Fibroblast of lung (primary cell): ENCODE data around the gene WWP2. TPM values are rescaled to one million over a fixed set of nuclear protein-coding genes. Genes with fewer than 3 reads are reported as not detected.
A peak's percentile ranks its signal among the peaks of the same experiment; 100 is the strongest.
"Not testable (repeated sequence)": the region's sequence is repeated elsewhere in the genome, so short reads cannot be mapped to it uniquely, and the experiment has no call there.

Experiments used
- DNase-seq, 2 donors: peaks; one replicate each; pipeline versions ENCODE4 v3.0.0 to v3.0.0-alpha.2; 2010; ENCODE audit warnings: low read depth in 2 of 2
- H2AFZ ChIP-seq: 2 replicates; pipeline ENCODE4 v1.5.1; 2012; ENCODE audit warnings: low read length, control low read depth, inconsistent platforms
- H3K27ac ChIP-seq: 2 replicates; pipeline ENCODE4 v1.5.1; 2011; ENCODE audit warnings: low read length, control low read depth; ENCODE audit not compliant: insufficient read depth
- H3K27me3 ChIP-seq: 2 replicates; pipeline ENCODE4 v1.5.1; 2011; ENCODE audit warnings: mild to moderate bottlenecking, low read length; ENCODE audit not compliant: control insufficient read depth, insufficient read depth
- H3K36me3 ChIP-seq: 2 replicates; pipeline ENCODE4 v1.5.1; 2011; ENCODE audit warnings: low read length; ENCODE audit not compliant: control insufficient read depth, insufficient read depth
- H3K4me1 ChIP-seq: 2 replicates; pipeline ENCODE4 v1.5.1; 2011; ENCODE audit warnings: low read length; ENCODE audit not compliant: control insufficient read depth, insufficient read depth; ENCODE audit errors: extremely low read depth
- H3K4me2 ChIP-seq: 2 replicates; pipeline ENCODE4 v1.5.1; 2011; ENCODE audit warnings: low read length, control low read depth; ENCODE audit not compliant: insufficient read depth; ENCODE audit errors: extremely low read depth
- H3K4me3 ChIP-seq, 4 experiments: fragments of 200-600 bp in 1 of 4; sonication (generic) in 1 of 4; replicated peaks in 1 of 4; 2 replicates each; pipeline ENCODE4 v1.5.1; 2011 to 2016; ENCODE audit warnings: low read length in 4 of 4, low read depth in 3 of 4, mild to moderate bottlenecking in 3 of 4, control low read depth in 2 of 4, inconsistent platforms in 1 of 4, mixed read lengths in 1 of 4; ENCODE audit not compliant: insufficient read depth in 1 of 4; ENCODE audit errors: control extremely low read depth in 1 of 4
- H3K79me2 ChIP-seq: 2 replicates; pipeline ENCODE4 v1.5.1; 2012; ENCODE audit warnings: mild to moderate bottlenecking, low read length, inconsistent platforms; ENCODE audit not compliant: control insufficient read depth, insufficient read depth
- H3K9ac ChIP-seq: 2 replicates; pipeline ENCODE4 v1.5.1; 2011; ENCODE audit warnings: mild to moderate bottlenecking, low read length, control low read depth; ENCODE audit not compliant: insufficient read depth
- H3K9me3 ChIP-seq: 2 replicates; pipeline ENCODE4 v1.5.1; 2012; ENCODE audit warnings: low read depth, low read length; ENCODE audit not compliant: control insufficient read depth, insufficient read depth
- H4K20me1 ChIP-seq: 2 replicates; pipeline ENCODE4 v1.5.1; 2011; ENCODE audit warnings: low read length; ENCODE audit not compliant: control insufficient read depth, insufficient read depth; ENCODE audit errors: extremely low read depth
- EZH2 ChIP-seq: IDR thresholded peaks from 2 replicates; pipeline ENCODE4 v1.5.1; 2012; ENCODE audit warnings: low read length, control low read depth, mild to moderate bottlenecking; ENCODE audit errors: missing control alignments
- polyA plus RNA-seq, 2 donors: library from polyadenylated mRNA; depleted of rRNA in 1 of 2; stranded (reverse) in 1 of 2; unstranded in 1 of 2; fragments of >200 nt; gene quantifications; 2 replicates each; pipeline ENCODE4 v1.2.1, GENCODE V29; 2011 to 2012; ENCODE audit warnings: missing spikeins in 1 of 2
- total RNA-seq: library from RNA; depleted of rRNA; stranded (reverse); fragments of >200 nt; gene quantifications from 2 replicates; pipeline ENCODE4 v1.2.1, GENCODE V29; 2014
- TF ChIP-seq, protein P1 (sequence below), 2 donors: IDR thresholded peaks in 1 of 2; conservative IDR thresholded peaks in 1 of 2; 1 replicate in 1 of 2; 2 replicates in 1 of 2; pipeline ENCODE4 v1.5.1; 2011 to 2012; ENCODE audit warnings: low read length in 2 of 2, control low read depth in 1 of 2, inconsistent platforms in 1 of 2, low read depth in 1 of 2, mild to moderate bottlenecking in 1 of 2

Gene WWP2
- total and polyA plus RNA-seq, 2 donors (not counting 1 experiment from before 2014, with no cell fraction given): 16.3 to 28.5 TPM

DNA sequence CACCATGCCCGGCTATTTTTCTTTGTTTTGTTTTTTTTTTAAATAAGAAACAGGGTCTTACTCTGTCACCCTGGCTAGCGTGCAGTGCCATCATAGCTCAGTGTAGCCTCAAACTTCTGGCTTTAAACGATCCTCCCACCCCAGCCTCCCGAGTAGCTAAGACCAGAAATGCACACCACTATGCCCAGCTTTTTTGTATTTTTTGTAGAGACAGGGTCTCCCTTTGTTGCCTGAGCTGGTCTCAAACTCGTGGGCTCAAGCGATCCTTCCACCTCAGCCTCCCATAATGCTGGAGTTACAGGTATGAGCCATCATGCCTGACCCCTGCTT is 59.7 kb downstream of the WWP2 start:
- no peaks in the 10 kb centered on the region for H3K36me3 ChIP-seq
- no peak for TF ChIP-seq EZH2
- TF ChIP-seq, protein P1, sequence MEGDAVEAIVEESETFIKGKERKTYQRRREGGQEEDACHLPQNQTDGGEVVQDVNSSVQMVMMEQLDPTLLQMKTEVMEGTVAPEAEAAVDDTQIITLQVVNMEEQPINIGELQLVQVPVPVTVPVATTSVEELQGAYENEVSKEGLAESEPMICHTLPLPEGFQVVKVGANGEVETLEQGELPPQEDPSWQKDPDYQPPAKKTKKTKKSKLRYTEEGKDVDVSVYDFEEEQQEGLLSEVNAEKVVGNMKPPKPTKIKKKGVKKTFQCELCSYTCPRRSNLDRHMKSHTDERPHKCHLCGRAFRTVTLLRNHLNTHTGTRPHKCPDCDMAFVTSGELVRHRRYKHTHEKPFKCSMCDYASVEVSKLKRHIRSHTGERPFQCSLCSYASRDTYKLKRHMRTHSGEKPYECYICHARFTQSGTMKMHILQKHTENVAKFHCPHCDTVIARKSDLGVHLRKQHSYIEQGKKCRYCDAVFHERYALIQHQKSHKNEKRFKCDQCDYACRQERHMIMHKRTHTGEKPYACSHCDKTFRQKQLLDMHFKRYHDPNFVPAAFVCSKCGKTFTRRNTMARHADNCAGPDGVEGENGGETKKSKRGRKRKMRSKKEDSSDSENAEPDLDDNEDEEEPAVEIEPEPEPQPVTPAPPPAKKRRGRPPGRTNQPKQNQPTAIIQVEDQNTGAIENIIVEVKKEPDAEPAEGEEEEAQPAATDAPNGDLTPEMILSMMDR (conservative IDR thresholded peaks at IDR 0.05 in 1 of 2, IDR thresholded peaks at IDR 0.05 in 1 of 2; ENCODE audit: low read depth in 1 of 2, low read length in 2 of 2): no peak

DNA sequence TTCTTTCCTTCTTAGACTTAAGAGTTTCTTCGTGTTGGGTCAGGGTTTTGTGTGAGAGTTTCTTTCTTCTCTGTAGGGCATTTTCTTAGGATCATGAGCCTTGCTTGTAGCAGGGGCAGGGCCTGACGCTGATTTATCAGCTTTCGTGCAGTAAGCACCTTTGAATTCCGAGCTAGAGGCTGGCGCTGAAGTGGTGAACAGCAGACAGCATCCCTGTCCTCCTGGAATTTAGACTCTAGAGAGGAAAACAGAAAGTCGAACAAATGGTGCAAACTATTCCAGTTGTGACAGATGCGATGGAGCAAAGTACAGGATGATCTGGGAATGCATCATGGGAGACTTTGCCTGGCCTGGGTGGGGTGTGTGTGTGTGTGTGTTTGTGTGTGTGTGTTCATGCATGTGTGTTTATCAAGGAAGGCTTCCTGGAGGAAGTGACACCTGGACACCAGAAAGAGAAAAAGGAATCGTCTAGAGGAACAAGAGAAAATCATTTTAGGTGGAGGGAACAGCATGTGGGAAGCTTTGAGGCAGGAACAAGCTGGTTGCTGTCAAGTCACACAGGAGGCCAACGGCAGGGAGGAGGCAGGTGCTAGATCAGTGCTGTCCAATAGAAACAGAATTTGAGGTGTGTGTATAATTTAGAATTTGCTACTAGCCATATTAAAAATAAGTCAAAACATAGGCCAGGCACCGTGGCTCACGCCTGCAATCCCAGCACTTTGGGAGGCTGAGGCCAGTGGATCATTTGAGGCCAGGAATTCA is 60.2 kb downstream of the WWP2 start:
- no peak for DNase-seq
- H3K27ac ChIP-seq: no peak overlapping the region
- H3K36me3 ChIP-seq: no peaks in the 10 kb centered on the region
- H3K9ac ChIP-seq: no peak overlapping the region
- H4K20me1 ChIP-seq: no peaks in the 10 kb centered on the region
- no peaks in the 10 kb centered on the region for H3K79me2 ChIP-seq
- no peak for TF ChIP-seq EZH2
- TF ChIP-seq, protein P1 (conservative IDR thresholded peaks at IDR 0.05 in 1 of 2, IDR thresholded peaks at IDR 0.05 in 1 of 2; ENCODE audit: low read depth in 1 of 2, low read length in 2 of 2): no peak
- no peaks in the 10 kb centered on the region for H3K4me1 ChIP-seq
- H3K4me3 ChIP-seq: no peak overlapping the region
- H3K4me2 ChIP-seq: no peak overlapping the region
- H2AFZ ChIP-seq: no peak overlapping the region
- H3K9me3 ChIP-seq: no peaks in the 10 kb centered on the region
- H3K27me3 ChIP-seq: no peaks in the 10 kb centered on the region

More for the DNA sequence above, 59.7 kb downstream of the WWP2 start:
- Histone ChIP-seq H3K4me2 (no peak overlapping the region), H2AFZ (no peak overlapping the region), H3K4me3 (no peak overlapping the region), H4K20me1 (no peaks in the 10 kb centered on the region), H3K9me3 (no peaks in the 10 kb centered on the region), H3K27ac (no peak overlapping the region), H3K9ac (no peak overlapping the region), H3K79me2 (no peaks in the 10 kb centered on the region), H3K4me1 (no peaks in the 10 kb centered on the region), H3K27me3 (no peaks in the 10 kb centered on the region)
- no peak for DNase-seq

DNA sequence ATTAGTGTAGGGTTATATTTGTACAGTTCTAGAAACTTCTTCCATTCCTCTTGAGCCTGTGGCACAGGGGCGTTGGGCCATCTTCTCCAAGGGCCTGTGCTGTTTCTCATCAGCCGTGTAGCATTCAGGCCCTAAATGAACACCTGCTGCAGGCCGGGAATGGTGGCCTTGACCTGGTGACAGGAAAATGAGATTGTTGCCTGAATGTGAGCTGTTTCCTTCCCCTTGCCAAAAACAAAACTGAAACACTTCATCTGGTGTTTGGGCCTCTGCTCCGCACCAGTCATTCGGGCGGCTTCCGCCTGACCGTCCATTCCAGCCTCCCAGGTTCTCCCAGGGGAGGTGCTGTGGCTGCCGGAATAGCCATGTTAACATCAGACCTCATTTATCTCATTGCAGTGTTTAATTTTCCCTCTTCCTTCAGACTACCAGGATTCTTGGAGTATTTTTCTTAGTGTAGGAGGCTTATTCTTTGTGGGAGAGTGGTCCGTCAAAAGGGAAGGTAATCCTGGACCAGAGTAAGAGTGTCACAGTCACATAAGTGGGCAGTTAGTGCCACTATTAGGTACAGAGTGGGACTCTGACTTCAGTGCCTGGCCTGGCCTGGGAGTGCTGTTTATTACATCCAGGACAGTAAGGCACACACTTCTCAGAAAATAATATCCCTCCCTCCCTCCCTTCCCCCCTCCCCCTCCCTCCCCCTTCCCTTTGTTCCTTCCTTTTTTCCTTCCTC is 61.9 kb downstream of the WWP2 start:
- TF ChIP-seq, protein P1 (conservative IDR thresholded peaks at IDR 0.05 in 1 of 2, IDR thresholded peaks at IDR 0.05 in 1 of 2; ENCODE audit: low read depth in 1 of 2, low read length in 2 of 2): no peak
- TF ChIP-seq EZH2: no peak
- Histone ChIP-seq H3K4me3 (no peak overlapping the region), H2AFZ (no peak overlapping the region), H3K27me3 (no peaks in the 10 kb centered on the region), H3K4me1 (no peaks in the 10 kb centered on the region), H3K27ac (peak overlapping the region; percentile 26), H3K79me2 (no peaks in the 10 kb centered on the region), H3K9ac (no peak overlapping the region), H3K9me3 (no peaks in the 10 kb centered on the region), H4K20me1 (no peaks in the 10 kb centered on the region), H3K36me3 (no peaks in the 10 kb centered on the region), H3K4me2 (no peak overlapping the region)
- no peak for DNase-seq

DNA sequence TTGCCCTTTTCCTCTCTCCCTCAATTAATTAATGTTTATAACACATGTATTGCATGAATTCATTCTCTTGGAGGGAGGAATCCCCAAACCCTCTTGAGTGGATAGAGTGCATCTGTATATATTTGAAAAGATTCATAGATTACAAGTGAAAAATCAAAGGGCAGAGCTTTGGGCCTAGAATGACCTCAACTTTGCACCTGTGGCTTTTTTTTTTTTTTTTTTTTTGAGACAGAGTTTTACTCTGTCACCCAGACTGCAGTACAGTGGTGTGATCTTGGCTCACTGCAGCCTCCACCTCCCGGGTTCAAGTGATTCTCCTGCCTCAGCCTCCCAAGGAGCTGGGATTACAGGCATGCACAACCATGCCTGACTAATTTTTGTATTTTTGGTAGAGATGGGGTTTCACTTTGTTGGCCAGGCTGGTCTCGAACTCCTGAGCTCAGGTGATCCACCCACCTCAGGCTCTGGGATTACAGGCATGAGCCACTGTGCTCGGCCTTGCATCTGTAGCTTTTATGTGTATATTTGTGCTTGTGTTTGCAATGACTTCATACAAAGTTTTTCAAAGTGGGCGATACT is 62.5 kb downstream of the WWP2 start:
- H3K27me3 ChIP-seq: not testable (repeated sequence)

More for the DNA sequence above, 62.5 kb downstream of the WWP2 start:
- not testable (repeated sequence) for H2AFZ ChIP-seq, H3K4me3 ChIP-seq, H3K36me3 ChIP-seq, H3K4me1 ChIP-seq, H3K27ac ChIP-seq, H4K20me1 ChIP-seq, H3K9me3 ChIP-seq, H3K79me2 ChIP-seq, H3K9ac ChIP-seq, DNase-seq
- H3K4me2 ChIP-seq: peak overlapping the region; percentile 33
